Fibroblast of lung (primary cell): ENCODE measurements around the gene PTGER4.

Experiments
- CTCF ChIP-seq, 2 donors: IDR thresholded peaks in 1 of 2; conservative IDR thresholded peaks in 1 of 2; 1 replicate in 1 of 2; 2 replicates in 1 of 2; pipeline ENCODE4 v1.5.1; 2011 to 2012; ENCODE audit warnings: low read length in 2 of 2, control low read depth in 1 of 2, inconsistent platforms in 1 of 2, low read depth in 1 of 2, mild to moderate bottlenecking in 1 of 2
- EZH2 ChIP-seq: IDR thresholded peaks from 2 replicates; pipeline ENCODE4 v1.5.1; 2012; ENCODE audit warnings: low read length, control low read depth, mild to moderate bottlenecking; ENCODE audit errors: missing control alignments

GRCh38 chr5:40690267-40690666, 10.6 kb downstream of the PTGER4 start:
- no peak for TF ChIP-seq CTCF (conservative IDR thresholded peaks at IDR 0.05 in 1 of 2, IDR thresholded peaks at IDR 0.05 in 1 of 2; ENCODE audit: low read depth in 1 of 2, low read length in 2 of 2)
- TF ChIP-seq EZH2 = no peak
